Caco-2 (cell line): ENCODE measurements around the gene HSPG2. TPM values are rescaled to one million over a fixed set of nuclear protein-coding genes. Genes with fewer than 3 reads are reported as not detected.

Source experiments
- BruUV-seq: library from RNA; stranded (reverse); fragments of 400-500 nt; replicated peaks from 2 replicates; lab custom pipeline; 2021; lab: Mats Ljungman, UMichigan
- CTCF ChIA-PET: fragments of 300-600 bp; sonication (Branson Sonifier 250); formaldehyde crosslinking; loops from one replicate; lab custom pipeline; 2022; ENCODE audit warnings: antibody characterized with exemption; lab: Charles Lee
- POLR2A ChIA-PET: fragments of 300-600 bp; sonication (Branson Sonifier 250); formaldehyde crosslinking; loops from one replicate; lab custom pipeline; 2022; ENCODE audit warnings: antibody characterized with exemption; lab: Charles Lee
- DNase-seq, 2 experiments: peaks; one replicate each; pipeline versions ENCODE4 v3.0.0 to v3.0.0-alpha.2; 2020 to 2022
- H3K27me3 ChIP-seq: replicated peaks from 2 replicates; pipeline ENCODE4 v1.6.0; 2011; ENCODE audit warnings: low read length; ENCODE audit not compliant: control insufficient read depth, insufficient read depth
- H3K36me3 ChIP-seq: 2 replicates; pipeline ENCODE4 v1.5.1; 2011; ENCODE audit warnings: low read length; ENCODE audit not compliant: control insufficient read depth, insufficient read depth
- H3K4me1 ChIP-seq: fragments of 250-450 bp; sonication (Bioruptor Pico); 2 replicates; pipeline ENCODE4 v1.5.1; 2020; ENCODE audit warnings: mild to moderate bottlenecking
- H3K4me3 ChIP-seq: 2 replicates; pipeline ENCODE4 v1.5.1; 2011; ENCODE audit warnings: low read depth, mild to moderate bottlenecking, control low read depth, low read length
- H3K9me3 ChIP-seq: fragments of 250-450 bp; sonication (Bioruptor Pico); 2 replicates; pipeline ENCODE4 v1.5.1; 2020; ENCODE audit warnings: mild to moderate bottlenecking, moderate library complexity
- H3K27ac Mint-ChIP-seq: one replicate; pipeline ENCODE4 v1.8.0; 2022; ENCODE audit warnings: mixed read lengths; ENCODE audit not compliant: unreplicated experiment
- H3K27me3 Mint-ChIP-seq: one replicate; pipeline ENCODE4 v1.8.0; 2022; ENCODE audit warnings: mixed read lengths; ENCODE audit not compliant: insufficient read depth, unreplicated experiment
- H3K36me3 Mint-ChIP-seq: one replicate; pipeline ENCODE4 v1.8.0; 2022; ENCODE audit warnings: mild to moderate bottlenecking, mixed read lengths; ENCODE audit not compliant: insufficient read depth, unreplicated experiment
- H3K4me1 Mint-ChIP-seq: one replicate; pipeline ENCODE4 v1.8.0; 2022; ENCODE audit warnings: low read depth, mixed read lengths; ENCODE audit not compliant: unreplicated experiment
- H3K4me3 Mint-ChIP-seq: one replicate; pipeline ENCODE4 v1.8.0; 2022; ENCODE audit warnings: mild to moderate bottlenecking, moderate library complexity, mixed read lengths; ENCODE audit not compliant: unreplicated experiment
- H3K9me3 Mint-ChIP-seq: one replicate; pipeline ENCODE4 v1.8.0; 2022; ENCODE audit warnings: mixed read lengths; ENCODE audit not compliant: unreplicated experiment
- intact Hi-C: fragments of 100-400 bp; cut with micrococcal nuclease; formaldehyde crosslinking; loops from one replicate; pipeline ENCODE4 v1.10.0; 2022; ENCODE audit not compliant: unreplicated experiment
- total RNA-seq: library from RNA; stranded (reverse); gene quantifications from 2 replicates; pipeline ENCODE4 v1.2.3, GENCODE V29; 2022
- TF ChIP-seq, protein P1 (sequence below), 2 experiments: fragments of 200-600 bp in 1 of 2; IDR thresholded peaks; 1 replicate in 1 of 2; 2 replicates in 1 of 2; pipeline versions ENCODE4 v1.5.1 to v1.8.0; 2011 to 2022; ENCODE audit warnings: antibody characterized with exemption in 1 of 2, control low read depth in 1 of 2, inconsistent platforms in 1 of 2, low read depth in 1 of 2, low read length in 1 of 2, mild to moderate bottlenecking in 1 of 2, moderate library complexity in 1 of 2; ENCODE audit not compliant: insufficient read depth in 1 of 2, severe bottlenecking in 1 of 2, unreplicated experiment in 1 of 2

The HSPG2 gene
- total RNA-seq, 1 experiment from 2014 or later = 237 TPM

DNA sequence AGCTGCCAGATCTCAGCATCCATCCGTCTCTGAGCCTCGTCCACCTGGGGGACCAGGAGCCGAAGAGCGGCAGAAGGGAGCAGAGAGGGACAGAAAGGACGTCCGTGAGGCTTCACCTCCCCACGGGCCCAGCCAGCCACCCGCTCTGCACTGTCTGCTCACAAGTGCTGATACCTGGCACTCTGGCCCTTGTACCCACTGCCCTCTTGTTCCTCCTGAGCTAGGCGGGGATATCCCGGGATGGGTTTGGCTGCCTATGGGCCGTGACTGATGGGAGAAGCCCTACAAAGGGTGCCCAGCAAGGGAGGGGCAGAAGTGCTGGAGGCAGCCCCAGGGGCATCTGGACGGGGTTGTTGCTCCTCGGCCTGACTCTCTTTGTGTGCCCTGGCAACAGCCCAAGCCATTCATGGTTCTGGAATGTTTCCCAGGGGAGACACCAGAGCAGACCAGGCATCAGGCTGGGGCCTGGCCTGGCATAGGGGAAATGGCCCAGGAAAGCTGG, 67.4 kb downstream of the HSPG2 start:
- DNase-seq = no peak
- no peak overlapping the region for H3K4me3 ChIP-seq
- H3K27me3 ChIP-seq = no peaks in the 10 kb centered on the region
- TF ChIP-seq, protein P1, sequence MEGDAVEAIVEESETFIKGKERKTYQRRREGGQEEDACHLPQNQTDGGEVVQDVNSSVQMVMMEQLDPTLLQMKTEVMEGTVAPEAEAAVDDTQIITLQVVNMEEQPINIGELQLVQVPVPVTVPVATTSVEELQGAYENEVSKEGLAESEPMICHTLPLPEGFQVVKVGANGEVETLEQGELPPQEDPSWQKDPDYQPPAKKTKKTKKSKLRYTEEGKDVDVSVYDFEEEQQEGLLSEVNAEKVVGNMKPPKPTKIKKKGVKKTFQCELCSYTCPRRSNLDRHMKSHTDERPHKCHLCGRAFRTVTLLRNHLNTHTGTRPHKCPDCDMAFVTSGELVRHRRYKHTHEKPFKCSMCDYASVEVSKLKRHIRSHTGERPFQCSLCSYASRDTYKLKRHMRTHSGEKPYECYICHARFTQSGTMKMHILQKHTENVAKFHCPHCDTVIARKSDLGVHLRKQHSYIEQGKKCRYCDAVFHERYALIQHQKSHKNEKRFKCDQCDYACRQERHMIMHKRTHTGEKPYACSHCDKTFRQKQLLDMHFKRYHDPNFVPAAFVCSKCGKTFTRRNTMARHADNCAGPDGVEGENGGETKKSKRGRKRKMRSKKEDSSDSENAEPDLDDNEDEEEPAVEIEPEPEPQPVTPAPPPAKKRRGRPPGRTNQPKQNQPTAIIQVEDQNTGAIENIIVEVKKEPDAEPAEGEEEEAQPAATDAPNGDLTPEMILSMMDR (IDR thresholded peaks at IDR 0.05; ENCODE audit: insufficient read depth in 1 of 2, low read depth in 1 of 2, low read length in 1 of 2, severe bottlenecking in 1 of 2, unreplicated experiment in 1 of 2) = no peak
- intact Hi-C loops = no loop called here
- Mint-ChIP-seq H3K27ac (no peak overlapping the region), H3K4me1 (peaks cover 6% of the 10 kb centered on the region), H3K27me3 (no peaks in the 10 kb centered on the region), H3K9me3 (no peaks in the 10 kb centered on the region), H3K4me3 (no peak overlapping the region), H3K36me3 (peaks cover 70% of the 10 kb centered on the region)
- ChIA-PET CTCF (no interaction called here), POLR2A (no interaction called here)
- H3K9me3 ChIP-seq = no peaks in the 10 kb centered on the region
- H3K36me3 ChIP-seq = peaks cover 4% of the 10 kb centered on the region
- BruUV-seq = no TSS peak
- H3K4me1 ChIP-seq = no peaks in the 10 kb centered on the region

DNA sequence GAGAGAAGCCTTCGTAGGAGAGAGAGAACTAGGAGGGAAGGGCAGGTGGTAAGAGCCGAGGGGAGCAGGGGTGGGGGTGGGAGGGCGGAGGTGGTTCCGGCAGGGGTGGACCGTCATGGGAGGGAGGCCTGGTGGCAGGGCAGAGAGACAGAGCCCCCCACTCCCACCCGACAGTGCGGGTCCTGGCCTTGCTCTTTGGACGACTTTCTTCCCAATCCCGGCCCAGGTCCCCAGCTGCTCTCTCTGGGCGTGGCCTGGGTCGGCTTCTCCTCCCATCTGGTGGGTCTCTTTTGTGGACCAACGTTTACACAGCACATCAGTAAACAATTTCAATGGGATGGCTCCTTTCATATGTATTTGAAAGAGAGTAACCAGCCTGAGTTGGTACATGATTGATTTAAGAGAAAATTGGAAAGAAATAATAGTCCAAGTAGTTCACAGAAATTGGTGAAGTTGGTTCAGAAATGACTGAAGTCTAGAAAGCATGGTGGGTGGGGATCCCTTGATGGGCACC, 68.1 kb downstream of the HSPG2 start:
- H3K9me3 ChIP-seq = no peaks in the 10 kb centered on the region
- H3K36me3 Mint-ChIP-seq = peaks cover 76% of the 10 kb centered on the region
- no peaks in the 10 kb centered on the region for H3K27me3 Mint-ChIP-seq
- H3K4me1 ChIP-seq = no peaks in the 10 kb centered on the region
- BruUV-seq = no TSS peak
- intact Hi-C loops = no loop called here
- H3K27me3 ChIP-seq = no peaks in the 10 kb centered on the region
- H3K4me3 Mint-ChIP-seq = no peak overlapping the region
- peaks cover 4% of the 10 kb centered on the region for H3K36me3 ChIP-seq
- ChIA-PET CTCF (no interaction called here), POLR2A (no interaction called here)
- H3K4me1 Mint-ChIP-seq = peaks cover 6% of the 10 kb centered on the region
- H3K27ac Mint-ChIP-seq = no peak overlapping the region
- TF ChIP-seq, protein P1 (IDR thresholded peaks at IDR 0.05; ENCODE audit: insufficient read depth in 1 of 2, low read depth in 1 of 2, low read length in 1 of 2, severe bottlenecking in 1 of 2, unreplicated experiment in 1 of 2) = no peak
- no peak overlapping the region for H3K4me3 ChIP-seq
- H3K9me3 Mint-ChIP-seq = no peaks in the 10 kb centered on the region
- DNase-seq = no peak

DNA sequence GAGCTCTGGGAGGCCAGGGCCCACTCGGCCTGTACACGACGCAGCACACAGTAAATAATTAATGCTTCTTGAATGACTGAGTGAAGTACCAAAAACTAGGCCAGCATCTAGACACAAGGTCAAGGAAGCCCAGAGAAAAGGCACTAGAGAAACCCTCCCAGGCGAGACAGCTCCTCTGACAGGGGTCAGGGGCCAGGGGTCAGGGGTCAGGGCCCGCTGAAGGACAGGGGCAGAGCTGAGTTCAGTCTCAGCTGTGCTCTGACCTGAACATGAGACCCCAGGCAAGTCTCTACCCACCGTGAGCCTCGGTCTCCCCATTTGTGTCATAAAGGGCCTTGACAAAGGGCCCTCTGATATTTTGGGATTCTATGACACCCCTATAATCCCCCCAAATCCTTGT, 68.6 kb downstream of the HSPG2 start:
- Histone ChIP-seq H3K4me1 (no peaks in the 10 kb centered on the region), H3K36me3 (peaks cover 4% of the 10 kb centered on the region), H3K27me3 (no peaks in the 10 kb centered on the region), H3K4me3 (no peak overlapping the region), H3K9me3 (no peaks in the 10 kb centered on the region)
- peaks cover 6% of the 10 kb centered on the region for H3K4me1 Mint-ChIP-seq
- H3K27me3 Mint-ChIP-seq = no peaks in the 10 kb centered on the region
- intact Hi-C loops = no loop called here
- no peak overlapping the region for H3K27ac Mint-ChIP-seq
- no peaks in the 10 kb centered on the region for H3K9me3 Mint-ChIP-seq
- TF ChIP-seq, protein P1 (IDR thresholded peaks at IDR 0.05; ENCODE audit: insufficient read depth in 1 of 2, low read depth in 1 of 2, low read length in 1 of 2, severe bottlenecking in 1 of 2, unreplicated experiment in 1 of 2) = no peak
- peaks cover 78% of the 10 kb centered on the region for H3K36me3 Mint-ChIP-seq
- BruUV-seq = no TSS peak
- no peak for DNase-seq
- POLR2A ChIA-PET = no interaction called here
- CTCF ChIA-PET = no interaction called here
- H3K4me3 Mint-ChIP-seq = no peak overlapping the region
